Osteocyte (in vitro differentiated cells): ENCODE data around the gene ZNF76. TPM values are rescaled to one million over a fixed set of nuclear protein-coding genes. Genes with fewer than 3 reads are reported as not detected.

Experiments used
- DNase-seq: peaks from one replicate; pipeline ENCODE4 v3.0.0; 2021; ENCODE audit warnings: mixed read lengths; ENCODE audit not compliant: unreplicated experiment; ENCODE audit errors: extremely low spot score
- H3K27ac Mint-ChIP-seq: one replicate; pipeline ENCODE4 v1.8.0; 2021; ENCODE audit warnings: mild to moderate bottlenecking, mixed read lengths; ENCODE audit not compliant: unreplicated experiment
- H3K27me3 Mint-ChIP-seq: one replicate; pipeline ENCODE4 v1.8.0; 2021; ENCODE audit warnings: mixed read lengths; ENCODE audit not compliant: unreplicated experiment
- H3K36me3 Mint-ChIP-seq: one replicate; pipeline ENCODE4 v1.8.0; 2021; ENCODE audit warnings: mixed read lengths; ENCODE audit not compliant: unreplicated experiment
- H3K4me1 Mint-ChIP-seq: one replicate; pipeline ENCODE4 v1.8.0; 2021; ENCODE audit warnings: mixed read lengths; ENCODE audit not compliant: unreplicated experiment
- H3K4me3 Mint-ChIP-seq: one replicate; pipeline ENCODE4 v1.8.0; 2021; ENCODE audit warnings: mild to moderate bottlenecking, moderate library complexity, mixed read lengths; ENCODE audit not compliant: unreplicated experiment
- H3K9me3 Mint-ChIP-seq: one replicate; pipeline ENCODE4 v1.8.0; 2021; ENCODE audit warnings: mixed read lengths; ENCODE audit not compliant: unreplicated experiment
- total RNA-seq: library from RNA; stranded (reverse); gene quantifications from 2 replicates; pipeline ENCODE4 v1.2.1, GENCODE V29; 2021
- TF ChIP-seq, protein P1 (sequence below): fragments of 200-600 bp; sonication (generic); IDR thresholded peaks from 2 replicates; pipeline ENCODE4 v1.5.0; 2021; ENCODE audit warnings: antibody characterized with exemption, mild to moderate bottlenecking, moderate library complexity

ZNF76 gene
- total RNA-seq, 1 donor from 2014 or later: 32.9 TPM

DNA sequence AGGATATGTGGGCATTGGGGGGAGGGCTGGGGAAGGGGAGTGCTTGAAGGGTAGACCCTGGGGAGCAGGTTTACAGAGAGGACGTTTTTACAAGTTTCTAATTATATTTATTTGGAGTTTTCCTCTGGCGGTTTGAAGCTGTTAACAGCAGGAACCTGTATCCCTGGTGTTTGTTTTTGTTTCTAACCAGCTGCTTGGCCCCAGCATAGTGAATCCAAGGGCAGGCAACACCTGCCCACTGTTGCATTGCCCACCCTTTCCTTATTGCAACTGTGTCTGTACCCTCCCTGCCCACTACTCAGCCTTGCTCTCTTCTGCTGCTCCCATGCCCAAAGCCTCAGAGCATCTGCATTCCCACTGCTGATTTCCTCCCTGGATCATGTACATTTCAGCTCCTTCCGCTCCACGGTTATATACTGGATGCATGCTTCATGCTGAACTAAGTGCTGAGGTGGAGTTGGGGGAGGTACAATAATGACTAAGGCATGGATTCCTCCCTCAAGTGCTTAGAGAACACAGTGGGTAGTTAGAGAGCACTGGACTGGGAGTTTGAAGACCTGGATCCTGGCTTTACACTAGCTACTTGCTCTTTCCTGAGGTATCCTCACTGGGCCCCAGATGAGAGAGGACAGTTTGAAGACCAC lies 39.7 kb upstream of the ZNF76 start:
- Mint-ChIP-seq H3K4me1 (peaks cover 40% of the 10 kb centered on the region), H3K9me3 (no peaks in the 10 kb centered on the region), H3K27ac (no peak overlapping the region), H3K36me3 (no peaks in the 10 kb centered on the region), H3K27me3 (no peaks in the 10 kb centered on the region), H3K4me3 (no peak overlapping the region)
- TF ChIP-seq, protein P1, sequence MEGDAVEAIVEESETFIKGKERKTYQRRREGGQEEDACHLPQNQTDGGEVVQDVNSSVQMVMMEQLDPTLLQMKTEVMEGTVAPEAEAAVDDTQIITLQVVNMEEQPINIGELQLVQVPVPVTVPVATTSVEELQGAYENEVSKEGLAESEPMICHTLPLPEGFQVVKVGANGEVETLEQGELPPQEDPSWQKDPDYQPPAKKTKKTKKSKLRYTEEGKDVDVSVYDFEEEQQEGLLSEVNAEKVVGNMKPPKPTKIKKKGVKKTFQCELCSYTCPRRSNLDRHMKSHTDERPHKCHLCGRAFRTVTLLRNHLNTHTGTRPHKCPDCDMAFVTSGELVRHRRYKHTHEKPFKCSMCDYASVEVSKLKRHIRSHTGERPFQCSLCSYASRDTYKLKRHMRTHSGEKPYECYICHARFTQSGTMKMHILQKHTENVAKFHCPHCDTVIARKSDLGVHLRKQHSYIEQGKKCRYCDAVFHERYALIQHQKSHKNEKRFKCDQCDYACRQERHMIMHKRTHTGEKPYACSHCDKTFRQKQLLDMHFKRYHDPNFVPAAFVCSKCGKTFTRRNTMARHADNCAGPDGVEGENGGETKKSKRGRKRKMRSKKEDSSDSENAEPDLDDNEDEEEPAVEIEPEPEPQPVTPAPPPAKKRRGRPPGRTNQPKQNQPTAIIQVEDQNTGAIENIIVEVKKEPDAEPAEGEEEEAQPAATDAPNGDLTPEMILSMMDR: no peak
- DNase-seq: no peak

DNA sequence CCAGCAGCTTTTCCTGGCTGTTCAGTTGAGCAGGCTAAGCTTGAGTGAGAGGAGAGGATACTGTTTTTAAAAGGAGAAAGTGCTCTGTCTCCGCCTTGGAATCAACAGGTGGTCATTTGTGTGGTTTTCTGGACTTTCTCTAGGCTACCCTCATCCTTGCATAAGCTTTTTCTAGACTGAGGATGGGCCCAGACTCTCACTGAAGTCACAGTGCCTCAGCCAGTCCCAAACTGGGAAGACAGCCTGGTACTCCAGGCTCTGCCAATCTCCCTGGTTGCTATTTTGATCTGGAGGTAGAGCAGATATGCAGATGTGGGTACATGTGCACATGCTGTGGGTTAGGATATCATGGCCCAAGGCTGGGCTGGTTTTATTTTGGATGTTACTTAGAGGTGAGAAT lies 38.8 kb upstream of the ZNF76 start:
- Mint-ChIP-seq H3K4me1 (peaks cover 31% of the 10 kb centered on the region), H3K27me3 (no peaks in the 10 kb centered on the region), H3K9me3 (no peaks in the 10 kb centered on the region), H3K36me3 (no peaks in the 10 kb centered on the region), H3K4me3 (no peak overlapping the region), H3K27ac (no peak overlapping the region)
- TF ChIP-seq, protein P1: no peak
- no peak for DNase-seq

DNA sequence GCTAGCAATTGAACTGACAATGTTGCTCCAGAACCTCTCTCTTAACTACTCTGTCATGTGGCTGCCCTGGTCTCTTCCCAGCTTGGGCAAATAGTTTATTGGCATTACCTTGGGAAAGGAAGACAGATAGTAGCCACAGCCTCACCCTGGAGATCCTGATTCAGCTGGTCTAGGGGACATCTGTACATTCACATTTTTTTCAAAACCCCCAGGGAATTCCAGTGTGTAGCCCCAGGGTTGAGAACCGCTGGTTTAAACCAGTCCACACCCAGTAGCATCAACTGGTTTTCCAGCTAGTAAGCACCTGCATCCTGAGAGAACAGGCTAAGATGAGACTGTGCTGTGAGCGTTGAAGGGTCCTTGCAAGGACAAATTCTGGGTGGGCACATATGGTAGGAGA lies 36.1 kb upstream of the ZNF76 start:
- Mint-ChIP-seq H3K4me3 (no peak overlapping the region), H3K27me3 (no peaks in the 10 kb centered on the region), H3K27ac (no peak overlapping the region), H3K9me3 (no peaks in the 10 kb centered on the region), H3K4me1 (peaks cover 6% of the 10 kb centered on the region), H3K36me3 (peaks cover 2% of the 10 kb centered on the region)
- TF ChIP-seq, protein P1: no peak
- DNase-seq: no peak

DNA sequence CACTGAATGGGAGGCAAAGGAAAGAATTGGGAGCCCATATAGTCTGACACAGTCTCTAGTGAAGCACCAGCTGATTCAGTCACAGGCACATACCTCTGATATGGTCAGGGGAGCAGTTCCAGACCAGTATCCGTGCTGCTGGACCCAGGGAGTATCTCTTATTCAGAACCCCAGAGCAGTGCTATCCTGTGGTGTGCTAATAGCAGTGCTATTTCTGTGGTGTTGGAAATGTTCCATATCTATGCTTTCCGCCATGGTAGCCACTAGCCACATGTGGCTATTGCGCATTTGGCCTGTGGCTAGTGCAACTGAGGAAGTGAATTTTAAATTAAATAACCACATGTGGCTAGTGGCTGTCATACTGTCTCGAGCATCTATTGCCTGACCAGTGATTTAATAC lies 34.8 kb upstream of the ZNF76 start:
- no peak overlapping the region for H3K27ac Mint-ChIP-seq
- peaks cover 4% of the 10 kb centered on the region for H3K36me3 Mint-ChIP-seq
- TF ChIP-seq, protein P1: no peak
- no peaks in the 10 kb centered on the region for H3K27me3 Mint-ChIP-seq
- peaks cover 2% of the 10 kb centered on the region for H3K4me1 Mint-ChIP-seq
- no peak overlapping the region for H3K4me3 Mint-ChIP-seq
- DNase-seq: no peak
- no peaks in the 10 kb centered on the region for H3K9me3 Mint-ChIP-seq

DNA sequence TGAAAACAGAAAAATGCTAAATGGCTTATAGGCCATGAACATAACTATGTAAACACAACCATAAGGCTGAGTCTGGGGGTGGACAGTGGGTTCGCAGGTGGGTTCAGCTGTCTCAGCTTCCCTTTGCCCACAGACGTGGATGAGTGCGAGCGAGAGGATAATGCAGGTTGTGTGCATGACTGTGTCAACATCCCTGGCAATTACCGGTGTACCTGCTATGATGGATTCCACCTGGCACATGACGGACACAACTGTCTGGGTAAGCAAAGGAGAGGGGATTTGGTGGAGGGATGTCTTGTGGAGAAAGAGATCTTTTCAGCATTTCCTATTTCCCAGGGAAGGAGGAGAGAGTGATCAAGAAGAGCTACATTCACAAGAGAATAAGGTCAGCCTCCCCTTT lies 31.1 kb upstream of the ZNF76 start:
- Mint-ChIP-seq H3K4me1 (peaks cover 15% of the 10 kb centered on the region), H3K9me3 (no peaks in the 10 kb centered on the region), H3K36me3 (peaks cover 7% of the 10 kb centered on the region), H3K27me3 (no peaks in the 10 kb centered on the region), H3K27ac (no peak overlapping the region), H3K4me3 (no peak overlapping the region)
- no peak for DNase-seq
- TF ChIP-seq, protein P1: no peak
